GM12873 (cell line): ENCODE results near the gene SYT15.

Experiments used
- TF ChIP-seq, protein P1 (sequence below): IDR thresholded peaks from 2 replicates; pipeline ENCODE4 v1.5.1; 2012; ENCODE audit warnings: low read depth, mild to moderate bottlenecking, moderate library complexity, low read length, control low read depth; ENCODE audit not compliant: insufficient read depth; ENCODE audit errors: missing control alignments

The SYT15 gene

DNA sequence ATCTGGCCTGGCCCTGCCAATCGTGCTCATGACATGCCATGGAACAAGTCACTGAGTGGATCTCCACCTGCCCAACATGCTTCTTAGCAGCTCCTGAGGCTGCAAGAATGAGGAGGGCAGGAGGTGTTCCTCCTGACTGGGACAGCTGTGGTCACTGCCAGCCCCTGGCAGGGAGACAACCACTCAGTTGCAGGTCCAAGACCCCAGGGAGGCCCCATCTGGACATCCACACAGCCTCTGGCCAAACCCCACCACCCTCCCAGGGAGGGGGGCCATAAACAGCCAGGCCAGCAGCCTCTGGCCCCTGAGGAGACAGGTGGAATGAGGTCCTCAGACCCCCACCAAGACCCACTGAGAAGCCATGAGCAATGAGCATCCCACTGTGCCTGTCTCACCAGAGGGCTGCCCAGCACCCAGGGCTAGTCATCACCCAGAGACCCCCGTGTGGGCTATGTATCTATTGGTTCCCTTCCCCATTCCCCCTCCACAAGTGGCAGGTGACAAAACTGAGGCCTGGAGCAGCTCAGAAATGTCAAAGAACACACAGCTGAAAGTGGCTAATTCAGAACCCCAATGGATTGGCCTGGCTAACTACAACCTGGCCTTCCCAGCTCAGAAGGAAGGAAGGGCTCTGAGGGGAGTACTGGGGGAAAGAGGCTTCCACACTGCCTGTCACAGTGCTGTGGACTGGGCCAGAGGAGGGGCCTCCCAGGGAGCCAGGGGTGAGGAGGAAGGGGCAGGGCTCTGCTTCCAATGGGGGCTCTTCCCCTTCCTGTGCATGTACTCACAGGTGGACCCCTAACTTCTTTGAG lies 25.5 kb upstream of the SYT15 start:
- TF ChIP-seq, protein P1, sequence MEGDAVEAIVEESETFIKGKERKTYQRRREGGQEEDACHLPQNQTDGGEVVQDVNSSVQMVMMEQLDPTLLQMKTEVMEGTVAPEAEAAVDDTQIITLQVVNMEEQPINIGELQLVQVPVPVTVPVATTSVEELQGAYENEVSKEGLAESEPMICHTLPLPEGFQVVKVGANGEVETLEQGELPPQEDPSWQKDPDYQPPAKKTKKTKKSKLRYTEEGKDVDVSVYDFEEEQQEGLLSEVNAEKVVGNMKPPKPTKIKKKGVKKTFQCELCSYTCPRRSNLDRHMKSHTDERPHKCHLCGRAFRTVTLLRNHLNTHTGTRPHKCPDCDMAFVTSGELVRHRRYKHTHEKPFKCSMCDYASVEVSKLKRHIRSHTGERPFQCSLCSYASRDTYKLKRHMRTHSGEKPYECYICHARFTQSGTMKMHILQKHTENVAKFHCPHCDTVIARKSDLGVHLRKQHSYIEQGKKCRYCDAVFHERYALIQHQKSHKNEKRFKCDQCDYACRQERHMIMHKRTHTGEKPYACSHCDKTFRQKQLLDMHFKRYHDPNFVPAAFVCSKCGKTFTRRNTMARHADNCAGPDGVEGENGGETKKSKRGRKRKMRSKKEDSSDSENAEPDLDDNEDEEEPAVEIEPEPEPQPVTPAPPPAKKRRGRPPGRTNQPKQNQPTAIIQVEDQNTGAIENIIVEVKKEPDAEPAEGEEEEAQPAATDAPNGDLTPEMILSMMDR = no peak

DNA sequence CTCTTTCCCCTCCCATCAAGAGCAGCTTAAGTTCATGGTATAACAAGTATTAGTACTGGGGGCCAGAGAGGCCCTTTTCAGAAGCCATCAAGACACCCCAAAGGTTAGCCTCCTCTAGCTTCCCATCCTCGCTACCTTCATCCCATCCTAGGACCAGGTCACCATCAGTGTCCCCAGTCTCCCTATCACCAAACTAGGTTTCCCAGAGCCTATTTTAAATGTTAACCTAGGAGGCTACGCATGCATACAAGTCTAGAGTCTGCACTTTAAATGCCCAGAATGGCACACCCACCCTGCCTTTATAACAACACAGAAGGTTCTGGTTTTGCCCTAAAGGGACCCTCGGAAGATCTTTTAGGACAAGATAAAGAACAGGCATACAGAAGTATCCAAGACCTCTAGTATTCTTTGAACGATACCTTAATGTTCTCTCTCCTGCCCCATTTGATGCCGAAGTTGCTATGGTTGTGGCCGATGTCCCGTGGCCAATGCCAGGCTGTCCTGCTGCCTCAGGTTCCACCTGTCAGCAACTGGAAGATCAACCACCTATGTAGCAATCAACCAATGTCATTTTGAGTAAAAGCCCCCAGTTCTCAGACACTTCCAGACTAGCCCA lies 24.7 kb upstream of the SYT15 start:
- TF ChIP-seq, protein P1 = no peak

DNA sequence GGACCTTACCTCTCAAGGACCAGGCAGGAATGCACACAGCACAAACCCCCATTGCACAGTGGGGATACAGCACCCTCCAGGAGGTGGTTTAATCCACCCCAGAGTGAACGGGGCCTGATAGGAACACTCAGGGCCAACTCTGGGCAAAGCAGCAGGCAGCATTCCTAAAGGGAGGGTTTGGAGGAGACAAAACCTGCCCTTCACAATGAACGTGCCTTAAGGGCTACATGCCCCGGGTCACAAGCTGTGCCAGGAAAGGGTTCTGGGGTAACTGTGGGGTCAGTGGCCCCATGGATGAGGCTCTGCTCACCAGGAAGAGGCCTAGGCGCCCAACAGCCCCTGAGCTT lies 23.6 kb upstream of the SYT15 start:
- TF ChIP-seq, protein P1 = no peak

DNA sequence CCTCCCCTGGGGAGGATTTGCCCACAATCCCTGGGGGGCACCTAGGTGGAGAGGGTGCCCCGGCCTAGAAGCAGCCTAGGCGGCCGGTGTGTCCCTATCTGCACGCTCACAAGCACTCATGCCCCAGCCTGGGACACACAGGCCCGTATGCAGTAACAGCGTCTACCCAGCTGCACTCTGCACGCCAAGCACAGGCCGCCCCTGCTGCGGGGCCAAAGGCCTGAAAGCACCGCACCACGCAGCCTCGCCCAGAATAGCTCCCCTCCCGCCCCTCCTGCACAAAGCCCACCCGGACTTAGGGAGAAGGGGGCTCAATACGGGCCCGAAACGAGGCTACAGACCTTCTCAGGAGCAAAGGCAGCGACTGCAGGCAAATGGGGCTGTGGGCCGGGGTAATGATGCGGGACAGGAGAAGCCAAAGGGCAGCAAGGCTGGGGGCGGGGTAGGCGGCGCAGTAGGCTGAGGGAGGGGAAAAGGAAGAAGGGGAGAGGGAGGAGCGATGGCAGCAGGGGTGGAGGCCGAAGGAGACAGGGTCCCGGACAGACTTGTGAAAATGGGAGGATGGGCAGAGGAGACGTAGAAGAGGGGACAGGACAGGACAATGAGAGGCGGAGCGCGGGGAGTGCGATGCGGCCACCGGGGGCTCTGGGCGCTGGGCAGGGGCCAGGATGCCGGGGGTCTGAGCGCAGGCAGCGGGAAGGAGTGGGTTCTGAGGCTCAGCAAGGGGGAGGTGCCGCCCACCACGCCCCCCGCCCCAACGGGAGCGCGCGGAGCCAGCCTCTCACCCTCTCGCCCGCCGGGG lies 23.0 kb upstream of the SYT15 start:
- TF ChIP-seq, protein P1 = no peak

DNA sequence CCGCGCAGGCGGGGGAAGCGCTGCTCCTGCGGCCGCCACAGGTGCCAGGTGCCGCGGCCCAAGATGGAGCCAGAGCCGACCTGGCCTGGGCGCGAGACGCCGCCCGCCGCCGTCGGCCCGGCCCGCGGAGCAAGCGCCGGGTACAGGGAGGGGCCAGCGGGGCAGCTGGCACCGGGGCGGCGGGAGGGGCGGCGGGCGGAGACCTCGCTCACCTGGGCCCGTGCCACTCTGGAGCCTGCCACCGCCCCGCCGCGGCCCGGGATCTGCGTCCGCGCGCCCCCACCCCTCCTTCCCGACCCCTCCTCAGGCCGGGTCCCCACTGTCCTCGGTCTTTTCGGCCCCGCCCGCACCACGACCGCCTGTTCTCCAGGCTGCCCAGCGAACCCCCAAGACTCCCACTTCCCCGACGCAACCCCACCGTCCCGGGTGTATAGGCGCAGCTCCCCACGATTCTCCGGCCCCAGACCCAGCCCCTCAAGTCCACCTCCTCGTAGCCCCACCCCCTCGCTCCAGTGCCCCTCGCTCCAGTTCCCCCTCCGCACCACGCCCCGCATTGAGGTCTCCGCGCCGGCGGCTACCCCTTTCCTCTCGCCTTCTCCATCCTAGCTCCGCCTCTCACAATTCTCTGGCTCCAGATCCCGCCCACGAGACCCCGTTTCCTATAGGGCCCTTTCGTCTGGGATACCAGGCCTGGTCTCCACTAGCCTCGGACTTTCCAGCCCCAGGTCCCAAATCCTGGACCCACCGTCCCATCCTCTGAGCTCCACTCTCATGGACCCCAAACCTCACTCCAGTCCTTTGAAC lies 22.2 kb upstream of the SYT15 start, which contains the start of gene GPRIN2:
TSS of gene GPRIN2 (minus strand) at position 144 of the 804 bp plus-strand sequence. CDS start 5,922 bp downstream, outside the sequence.
- TF ChIP-seq, protein P1 = no peak

DNA sequence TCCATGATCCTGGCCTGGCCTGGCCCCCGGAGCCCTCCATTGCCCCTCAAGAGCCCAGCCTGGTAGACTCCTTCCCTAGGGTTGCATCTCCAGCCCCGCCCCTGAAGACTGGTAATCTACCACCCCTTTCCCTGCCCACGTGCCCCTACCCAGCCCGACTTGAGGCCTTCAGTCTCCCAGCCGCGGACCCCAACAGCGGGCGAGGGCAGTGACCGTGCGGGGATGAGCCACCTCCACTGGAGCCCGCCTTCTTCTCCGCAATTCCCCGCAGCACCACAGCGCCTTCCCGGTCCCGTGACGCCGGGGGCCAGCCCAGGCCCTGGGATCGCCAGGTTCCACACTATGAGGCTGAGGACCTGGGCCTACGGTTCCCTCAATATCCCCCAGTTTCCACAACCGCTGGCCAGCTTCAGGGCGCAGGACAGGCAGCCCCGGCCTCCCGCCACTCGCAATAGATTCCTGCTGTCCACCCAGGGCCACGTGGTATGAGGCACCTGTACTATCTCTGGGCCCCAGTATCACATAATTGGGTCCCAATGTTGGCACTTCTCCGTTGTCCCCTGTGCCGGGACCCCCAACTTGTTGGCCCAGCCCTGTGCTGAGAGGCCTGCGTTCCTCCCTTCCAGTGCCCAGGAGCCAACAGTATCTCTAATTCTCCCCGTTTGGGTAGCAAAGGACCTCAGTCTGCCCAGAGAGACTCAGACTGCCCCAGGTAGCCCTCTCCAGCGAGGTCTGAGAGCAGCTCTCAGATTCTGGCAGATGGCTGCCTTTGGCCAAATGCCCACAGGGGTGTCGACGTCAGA lies 21.4 kb upstream of the SYT15 start:
- TF ChIP-seq, protein P1 = no peak
